MG63 (cell line): ENCODE data around the gene PRR5L. TPM values are rescaled to one million over a fixed set of nuclear protein-coding genes. Genes with fewer than 3 reads are reported as not detected.
"Not testable (repeated sequence)": the region's sequence is repeated elsewhere in the genome, so short reads cannot be mapped to it uniquely, and the experiment has no call there.

ENCODE experiments used
- DNase-seq: peaks from one replicate; pipeline ENCODE4 v3.0.0-alpha.2; 2020
- H3K27me3 ChIP-seq: fragments of 250-450 bp; sonication (Bioruptor Pico); 2 replicates; pipeline ENCODE4 v1.5.1; 2020; ENCODE audit warnings: mild to moderate bottlenecking, moderate library complexity
- H3K36me3 ChIP-seq: fragments of 250-450 bp; sonication (Bioruptor Pico); 2 replicates; pipeline ENCODE4 v1.5.1; 2020; ENCODE audit warnings: mild to moderate bottlenecking, moderate library complexity
- H3K4me3 ChIP-seq: fragments of 250-450 bp; sonication (Bioruptor Pico); 2 replicates; pipeline ENCODE4 v1.5.1; 2020; ENCODE audit warnings: mild to moderate bottlenecking, moderate library complexity
- H3K9me3 ChIP-seq: fragments of 250-450 bp; sonication (Bioruptor Pico); 2 replicates; pipeline ENCODE4 v1.5.1; 2020; ENCODE audit warnings: mild to moderate bottlenecking, moderate library complexity
- total RNA-seq: library from RNA; depleted of rRNA; stranded (reverse); fragments of >200 nt; shearing (Covaris generic); gene quantifications from 2 replicates; pipeline ENCODE4 v1.2.3, GENCODE V29; 2014; ENCODE audit warnings: low replicate concordance

Gene PRR5L
- total RNA-seq, 1 experiment from 2014 or later, result 5.3 TPM

DNA sequence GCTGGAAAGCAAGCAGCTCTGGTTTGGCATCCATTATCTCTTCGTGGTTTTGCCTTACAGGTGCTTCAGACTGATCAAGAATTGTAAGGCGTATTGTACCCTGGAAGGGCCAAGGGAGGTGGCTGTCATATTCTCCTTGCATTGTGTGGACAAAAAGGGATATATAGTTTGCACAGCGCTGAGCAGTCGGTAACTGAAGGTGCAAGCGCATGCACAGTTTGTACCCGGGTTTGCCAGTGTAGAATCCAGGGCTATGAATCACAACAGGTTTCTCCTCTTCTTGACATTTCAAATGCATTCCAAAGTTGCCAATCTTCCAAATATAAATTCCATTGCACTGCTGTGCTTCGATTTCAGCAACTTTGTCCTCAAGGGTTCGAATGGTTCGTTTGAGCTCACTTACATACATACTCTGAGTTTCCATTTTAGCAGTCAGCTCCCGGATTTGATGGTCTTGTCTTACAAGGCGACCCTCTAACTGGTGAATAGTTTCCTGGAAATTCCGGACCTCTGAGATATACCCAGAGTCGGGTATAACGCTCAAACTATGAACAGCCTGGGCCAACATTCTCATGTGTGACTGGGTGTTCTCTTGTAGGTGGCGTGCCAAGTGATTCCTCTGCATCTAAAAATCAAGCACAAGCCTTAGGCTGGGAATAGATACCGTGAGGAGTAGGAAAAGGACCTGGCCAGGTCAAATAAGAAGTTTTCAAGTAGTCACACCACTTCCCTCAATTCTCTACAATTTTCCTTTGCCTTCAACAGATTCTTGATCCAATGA lies 194.1 kb downstream of the PRR5L start:
- no peak for DNase-seq
- Histone ChIP-seq H3K36me3 (peaks cover 77% of the 10 kb centered on the region), H3K4me3 (no peak overlapping the region), H3K9me3 (no peaks in the 10 kb centered on the region), H3K27me3 (no peaks in the 10 kb centered on the region)

DNA sequence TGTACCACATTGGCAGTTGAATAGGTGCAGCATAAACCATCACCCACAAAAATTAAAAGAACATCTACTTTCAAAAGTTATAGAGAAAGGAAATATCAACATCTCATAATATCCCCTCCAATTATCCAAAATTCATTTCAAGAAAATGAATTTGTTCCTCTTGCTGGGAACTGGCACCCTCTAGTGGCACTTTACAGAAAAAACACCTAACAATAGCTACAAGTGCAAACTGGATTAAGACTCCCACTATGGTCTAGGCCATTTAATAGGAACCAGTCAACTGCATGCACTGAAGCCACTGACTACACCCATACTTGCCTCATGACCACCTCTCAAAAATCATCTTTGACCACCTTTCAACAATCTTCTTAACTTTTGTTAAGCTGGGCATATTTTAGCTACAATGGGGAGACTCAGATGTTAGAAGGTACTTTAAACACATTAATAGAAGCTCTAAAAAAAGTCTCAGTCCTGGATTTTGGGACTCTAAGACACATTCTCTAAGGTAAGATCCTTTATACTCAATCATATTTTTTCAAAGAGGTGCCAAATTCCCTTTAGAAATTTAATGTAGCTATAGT lies 196.7 kb downstream of the PRR5L start:
- no peak for DNase-seq
- Histone ChIP-seq H3K9me3 (no peaks in the 10 kb centered on the region), H3K4me3 (no peak overlapping the region), H3K27me3 (no peaks in the 10 kb centered on the region), H3K36me3 (peaks cover 76% of the 10 kb centered on the region)

DNA sequence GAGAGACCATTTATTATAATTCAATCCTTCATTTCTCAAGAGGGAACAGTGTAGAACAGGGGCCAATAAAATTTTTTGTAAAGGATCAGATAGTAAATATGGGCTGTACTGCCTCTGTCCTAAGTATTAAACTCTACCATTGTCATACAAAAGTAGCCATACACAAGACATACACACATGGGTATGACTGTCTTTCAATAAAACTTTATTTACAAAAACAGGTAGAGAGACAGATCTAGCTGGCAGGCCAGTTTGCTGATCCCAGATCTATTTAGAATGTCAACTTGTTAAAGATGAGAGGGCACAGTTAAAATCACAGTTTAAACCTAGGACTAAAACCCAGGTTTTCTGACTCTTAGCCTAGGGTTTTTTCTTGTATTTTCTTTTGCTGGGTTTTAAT lies 197.2 kb downstream of the PRR5L start:
- DNase-seq, result no peak
- no peak overlapping the region for H3K4me3 ChIP-seq
- H3K27me3 ChIP-seq, result no peaks in the 10 kb centered on the region
- H3K36me3 ChIP-seq, result peaks cover 80% of the 10 kb centered on the region
- H3K9me3 ChIP-seq, result no peaks in the 10 kb centered on the region

GRCh38 chr11:36498721-36499120 lies 202.6 kb downstream of the PRR5L start:
- DNase-seq, result no peak
- no peak overlapping the region for H3K4me3 ChIP-seq
- no peaks in the 10 kb centered on the region for H3K9me3 ChIP-seq
- H3K36me3 ChIP-seq, result peaks cover 46% of the 10 kb centered on the region
- H3K27me3 ChIP-seq, result no peaks in the 10 kb centered on the region

- Histone ChIP-seq H3K9me3 (no peaks in the 10 kb centered on the region), H3K27me3 (no peaks in the 10 kb centered on the region), H3K36me3 (peaks cover 43% of the 10 kb centered on the region), H3K4me3 (no peak overlapping the region)
- no peak for DNase-seq
Measured at GRCh38 chr11:36499315-36499714, 203.2 kb downstream of the PRR5L start.

DNA sequence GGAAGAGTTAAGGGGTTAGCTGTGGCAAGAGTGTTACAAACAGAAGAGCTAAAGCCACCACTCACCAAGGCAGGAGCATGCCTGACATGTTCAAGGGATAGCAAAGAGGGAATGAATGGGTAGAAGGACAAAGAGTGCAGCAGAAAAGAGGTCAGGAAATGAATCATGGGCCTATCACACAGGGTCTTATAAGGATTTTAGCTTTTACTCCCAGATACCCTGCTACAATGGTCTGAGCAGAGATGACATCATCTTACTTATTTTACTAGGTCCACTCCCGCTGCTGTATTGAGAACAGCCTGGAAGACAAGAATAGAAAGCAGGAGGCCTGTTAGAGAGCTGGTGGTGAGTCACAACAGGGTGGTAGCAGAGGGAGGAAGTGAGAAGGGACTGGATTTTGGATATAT lies 204.2 kb downstream of the PRR5L start:
- H3K9me3 ChIP-seq, result no peaks in the 10 kb centered on the region
- peak; percentile 79 for DNase-seq
- H3K4me3 ChIP-seq, result no peak overlapping the region

DNA sequence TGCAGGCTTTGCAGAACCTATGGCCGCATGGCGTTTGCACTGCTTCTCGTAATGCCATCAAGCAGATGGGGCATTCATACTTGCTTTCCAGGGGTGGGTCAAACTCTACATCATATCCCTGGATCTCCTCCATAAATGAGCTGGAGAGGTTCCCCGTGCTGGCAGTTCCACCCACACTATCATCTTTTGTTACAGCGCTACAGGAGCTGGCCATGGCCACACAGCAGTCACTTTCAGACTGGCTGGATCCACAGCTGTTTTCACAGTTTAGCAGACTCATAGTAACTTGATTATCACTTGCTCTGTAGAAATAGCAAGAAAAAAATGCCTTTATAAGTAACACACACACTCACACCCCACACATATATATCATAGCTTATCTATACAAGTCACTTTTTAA lies 205.1 kb downstream of the PRR5L start:
- H3K36me3 ChIP-seq, result peaks cover 37% of the 10 kb centered on the region
- no peaks in the 10 kb centered on the region for H3K9me3 ChIP-seq
- DNase-seq, result no peak
- H3K4me3 ChIP-seq, result no peak overlapping the region
- no peaks in the 10 kb centered on the region for H3K27me3 ChIP-seq

More for the DNA sequence above, 204.2 kb downstream of the PRR5L start:
- H3K27me3 ChIP-seq, result no peaks in the 10 kb centered on the region
- H3K36me3 ChIP-seq, result peaks cover 46% of the 10 kb centered on the region

DNA sequence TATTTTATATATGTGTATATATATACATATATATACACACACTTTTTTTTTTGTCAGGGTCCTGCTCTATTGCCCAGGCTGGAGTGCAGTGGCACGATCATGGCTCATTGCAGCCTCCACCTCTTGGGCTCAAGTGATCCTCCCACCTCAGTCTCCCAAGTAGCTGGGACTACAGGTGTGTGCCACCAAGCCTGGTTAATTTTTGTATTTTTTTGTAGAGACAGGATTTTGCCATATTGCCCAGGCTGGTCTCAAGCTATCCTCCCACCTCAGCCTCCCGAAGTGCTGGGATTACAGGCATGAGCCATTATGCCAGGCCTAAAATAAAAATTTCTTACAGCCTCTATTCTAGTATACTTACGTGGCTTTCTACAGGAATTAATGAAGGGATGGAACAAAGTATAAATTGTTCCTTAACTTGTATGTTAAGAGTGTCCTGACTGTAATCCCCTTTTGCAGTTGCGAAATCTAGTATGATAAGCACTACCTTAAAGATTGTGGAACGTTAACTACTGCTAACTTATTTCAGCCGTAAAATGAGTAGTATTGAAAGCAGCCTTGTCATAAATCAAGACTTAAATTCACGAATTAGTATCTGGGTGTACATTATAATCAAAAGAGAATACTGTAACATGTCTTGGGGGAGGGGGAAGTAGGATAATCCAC lies 211.9 kb downstream of the PRR5L start:
- Histone ChIP-seq H3K27me3 (no peaks in the 10 kb centered on the region), H3K4me3 (peak overlapping the region; percentile 99; the same call in 1 of the 2 replicates), H3K36me3 (peaks cover 5% of the 10 kb centered on the region; the same call in 1 of the 2 replicates), H3K9me3 (no peaks in the 10 kb centered on the region)
- DNase-seq, result no peak

DNA sequence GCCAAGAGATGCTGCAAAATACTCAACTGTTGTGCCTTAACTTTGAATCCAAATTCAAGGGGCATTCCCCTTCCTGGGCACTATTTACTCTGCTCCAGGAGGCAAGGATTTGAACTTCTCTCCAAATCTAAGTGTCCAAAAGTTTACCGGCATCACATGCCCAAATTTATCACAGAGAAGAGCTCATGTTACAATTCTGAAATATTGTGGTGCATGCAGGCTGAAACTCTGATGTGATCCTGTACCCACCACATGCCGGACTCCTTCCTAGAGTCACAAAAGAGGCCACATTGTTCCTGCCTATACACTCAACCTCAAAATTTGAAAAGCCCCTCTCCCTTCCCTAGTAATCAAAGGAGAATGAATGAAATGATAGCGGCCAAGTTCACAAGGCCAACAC lies 212.7 kb downstream of the PRR5L start:
- H3K36me3 ChIP-seq, result peaks cover 5% of the 10 kb centered on the region; the same call in 1 of the 2 replicates
- no peaks in the 10 kb centered on the region for H3K27me3 ChIP-seq
- no peak for DNase-seq
- H3K9me3 ChIP-seq, result peaks cover 2% of the 10 kb centered on the region; the same call in 1 of the 2 replicates
- H3K4me3 ChIP-seq, result peak overlapping the region; percentile 99

GRCh38 chr11:36509201-36509639 lies 213.1 kb downstream of the PRR5L start:
- DNase-seq, result no peak
- Histone ChIP-seq H3K9me3 (peaks cover 5% of the 10 kb centered on the region; the same call in 1 of the 2 replicates), H3K36me3 (peaks cover 5% of the 10 kb centered on the region; the same call in 1 of the 2 replicates), H3K4me3 (peak overlapping the region; percentile 99), H3K27me3 (no peaks in the 10 kb centered on the region)

GRCh38 chr11:36509694-36510593 lies 213.9 kb downstream of the PRR5L start, which contains the start of gene TRAF6:
TSS of gene TRAF6 (minus strand) at chr11:36510272. CDS start at chr11:36501515, 8,757 bp downstream.
- no peaks in the 10 kb centered on the region for H3K36me3 ChIP-seq
- H3K4me3 ChIP-seq, result peak within 1 kb of the TSS; percentile 99
- peaks cover 11% of the 10 kb centered on the region; the same call in 1 of the 2 replicates for H3K9me3 ChIP-seq
- no peaks in the 10 kb centered on the region for H3K27me3 ChIP-seq
- peak; percentile 88 for DNase-seq

DNA sequence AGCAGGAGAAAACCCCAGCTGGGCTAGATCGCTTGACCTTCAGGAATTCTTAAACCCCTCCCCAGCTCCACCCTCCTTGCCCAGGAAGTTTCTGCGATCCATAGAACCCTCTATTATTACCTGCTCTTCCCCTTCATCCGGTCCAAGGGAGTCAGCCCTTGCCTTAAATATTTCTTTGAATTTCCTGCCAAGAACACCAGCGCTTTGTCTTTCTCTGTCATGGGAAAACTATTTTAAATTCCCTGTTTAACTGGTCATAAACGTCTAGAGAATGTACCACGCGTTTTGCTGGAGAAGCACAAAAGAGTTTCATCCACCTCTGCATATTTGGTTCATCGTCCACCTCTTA lies 214.5 kb downstream of the PRR5L start:
- Histone ChIP-seq H3K4me3 (peak overlapping the region; percentile 99), H3K27me3 (no peaks in the 10 kb centered on the region), H3K9me3 (peaks cover 11% of the 10 kb centered on the region), H3K36me3 (no peaks in the 10 kb centered on the region)
- DNase-seq, result peak; percentile 18

- DNase-seq, H3K27me3 ChIP-seq, H3K36me3 ChIP-seq: not testable (repeated sequence)
- H3K4me3 ChIP-seq, result peak overlapping the region; percentile 99
- H3K9me3 ChIP-seq, result peaks cover 11% of the 10 kb centered on the region
Measured at GRCh38 chr11:36511062-36511461, 215.0 kb downstream of the PRR5L start.

DNA sequence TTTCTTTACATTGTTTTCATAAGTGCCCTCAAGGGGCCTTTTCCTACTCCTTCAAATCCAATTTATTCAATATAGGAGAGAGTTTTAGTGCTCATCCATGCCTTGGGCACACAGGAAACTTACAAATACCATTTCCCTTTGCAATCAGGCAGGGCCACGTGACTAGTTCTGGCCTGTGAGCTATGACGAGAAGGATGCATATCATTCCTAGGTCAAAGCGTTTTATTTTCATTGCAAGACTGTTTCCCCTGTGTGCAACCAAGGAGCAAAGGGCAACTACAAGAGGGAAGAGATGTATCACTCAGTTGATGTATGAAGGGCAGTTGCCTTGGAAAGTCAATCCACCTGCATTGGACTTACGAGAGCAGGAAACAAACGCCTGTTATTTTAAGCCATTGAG lies 215.9 kb downstream of the PRR5L start:
- H3K9me3 ChIP-seq, result peaks cover 11% of the 10 kb centered on the region
- no peaks in the 10 kb centered on the region for H3K36me3 ChIP-seq
- no peaks in the 10 kb centered on the region for H3K27me3 ChIP-seq
- H3K4me3 ChIP-seq, result no peak overlapping the region
- DNase-seq, result no peak

DNA sequence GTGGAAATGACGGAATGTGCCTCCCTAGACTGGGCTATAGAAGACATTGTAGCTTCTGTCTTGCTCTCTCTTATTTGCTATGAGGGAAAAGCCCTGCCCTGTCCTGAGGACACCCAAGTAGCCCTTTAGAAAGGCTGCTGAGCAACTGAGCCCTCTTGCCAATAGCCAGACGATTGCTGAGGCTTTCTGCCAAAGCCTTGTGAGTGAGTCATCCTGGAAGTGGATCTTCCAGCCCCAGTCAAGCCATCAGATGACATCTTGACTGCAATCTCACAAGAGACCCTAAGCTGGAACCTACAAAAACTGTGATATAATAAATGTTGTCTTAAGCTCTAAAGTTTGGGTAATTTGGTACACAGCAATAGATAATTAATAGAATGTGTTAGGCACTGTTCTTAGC lies 217.9 kb downstream of the PRR5L start:
- H3K27me3 ChIP-seq, result no peaks in the 10 kb centered on the region
- no peak for DNase-seq
- H3K36me3 ChIP-seq, result no peaks in the 10 kb centered on the region
- no peak overlapping the region for H3K4me3 ChIP-seq
- H3K9me3 ChIP-seq, result peaks cover 11% of the 10 kb centered on the region
